HG03521 (cell line): Measurements from ENCODE around the gene MYO5C.

Experiments used
- ATAC-seq: cut with Tn5 transposase; IDR thresholded peaks from one replicate; pipeline ENCODE4 v1.9.1; 2021; ENCODE audit warnings: mild to moderate bottlenecking, moderate library complexity; ENCODE audit not compliant: unreplicated experiment

The MYO5C gene, protein sequence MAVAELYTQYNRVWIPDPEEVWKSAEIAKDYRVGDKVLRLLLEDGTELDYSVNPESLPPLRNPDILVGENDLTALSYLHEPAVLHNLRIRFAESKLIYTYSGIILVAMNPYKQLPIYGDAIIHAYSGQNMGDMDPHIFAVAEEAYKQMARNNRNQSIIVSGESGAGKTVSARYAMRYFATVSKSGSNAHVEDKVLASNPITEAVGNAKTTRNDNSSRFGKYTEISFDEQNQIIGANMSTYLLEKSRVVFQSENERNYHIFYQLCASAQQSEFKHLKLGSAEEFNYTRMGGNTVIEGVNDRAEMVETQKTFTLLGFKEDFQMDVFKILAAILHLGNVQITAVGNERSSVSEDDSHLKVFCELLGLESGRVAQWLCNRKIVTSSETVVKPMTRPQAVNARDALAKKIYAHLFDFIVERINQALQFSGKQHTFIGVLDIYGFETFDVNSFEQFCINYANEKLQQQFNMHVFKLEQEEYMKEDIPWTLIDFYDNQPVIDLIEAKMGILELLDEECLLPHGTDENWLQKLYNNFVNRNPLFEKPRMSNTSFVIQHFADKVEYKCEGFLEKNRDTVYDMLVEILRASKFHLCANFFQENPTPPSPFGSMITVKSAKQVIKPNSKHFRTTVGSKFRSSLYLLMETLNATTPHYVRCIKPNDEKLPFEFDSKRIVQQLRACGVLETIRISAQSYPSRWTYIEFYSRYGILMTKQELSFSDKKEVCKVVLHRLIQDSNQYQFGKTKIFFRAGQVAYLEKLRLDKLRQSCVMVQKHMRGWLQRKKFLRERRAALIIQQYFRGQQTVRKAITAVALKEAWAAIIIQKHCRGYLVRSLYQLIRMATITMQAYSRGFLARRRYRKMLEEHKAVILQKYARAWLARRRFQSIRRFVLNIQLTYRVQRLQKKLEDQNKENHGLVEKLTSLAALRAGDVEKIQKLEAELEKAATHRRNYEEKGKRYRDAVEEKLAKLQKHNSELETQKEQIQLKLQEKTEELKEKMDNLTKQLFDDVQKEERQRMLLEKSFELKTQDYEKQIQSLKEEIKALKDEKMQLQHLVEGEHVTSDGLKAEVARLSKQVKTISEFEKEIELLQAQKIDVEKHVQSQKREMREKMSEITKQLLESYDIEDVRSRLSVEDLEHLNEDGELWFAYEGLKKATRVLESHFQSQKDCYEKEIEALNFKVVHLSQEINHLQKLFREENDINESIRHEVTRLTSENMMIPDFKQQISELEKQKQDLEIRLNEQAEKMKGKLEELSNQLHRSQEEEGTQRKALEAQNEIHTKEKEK (N-terminal part only)

DNA sequence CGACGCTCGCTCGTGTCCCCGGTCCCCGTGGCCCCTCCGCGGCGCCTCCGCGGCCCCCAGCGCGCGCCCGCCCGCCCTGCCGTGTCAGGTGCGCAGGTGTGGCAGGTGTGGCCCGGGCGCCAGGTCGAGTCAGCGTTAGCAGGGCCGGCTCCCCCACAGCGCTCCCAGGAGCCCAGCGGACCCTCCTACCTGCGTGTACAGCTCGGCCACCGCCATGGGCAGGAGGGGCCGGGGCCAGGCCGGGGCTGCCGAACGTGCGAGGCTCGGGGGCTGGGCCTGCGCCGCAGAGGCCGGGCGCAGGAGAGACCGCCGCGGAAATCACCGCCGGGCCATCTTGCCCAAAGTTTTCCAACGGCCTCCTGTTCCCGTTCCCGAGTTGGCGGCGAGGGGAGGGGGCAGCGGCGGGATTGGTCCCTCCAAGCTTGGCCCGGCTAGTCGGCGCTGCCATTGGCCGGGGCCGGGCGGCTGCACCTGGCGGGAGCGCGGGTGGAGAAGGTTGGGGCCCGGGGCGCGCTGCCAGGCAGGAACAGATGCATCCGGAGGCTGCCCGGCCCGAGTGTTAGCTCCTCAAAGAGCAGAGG, at the start of gene MYO5C:
Gene MYO5C (minus strand): TSS at position 384 of the 581 bp plus-strand sequence. CDS start 168 bp downstream, at position 216.
- ATAC-seq: no peak

DNA sequence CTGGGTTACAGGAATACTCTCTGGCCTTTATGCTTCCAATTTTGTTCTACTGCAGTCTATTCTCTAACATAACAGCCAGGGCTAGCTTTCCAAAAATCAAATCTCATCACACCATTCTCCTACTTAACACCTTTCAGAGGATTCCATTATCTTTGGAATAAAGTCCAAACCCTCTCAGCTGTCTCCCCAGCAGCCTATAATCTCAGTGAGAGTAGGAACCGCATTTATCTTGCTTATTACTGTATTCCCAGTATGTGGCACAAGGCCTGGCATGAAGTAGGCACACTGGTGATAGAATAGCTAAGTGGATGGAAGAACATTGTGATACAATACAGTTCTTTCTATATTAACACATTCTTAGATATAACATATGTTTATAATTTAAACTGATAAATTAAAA, 49.0 kb upstream of the MYO5C start:
- no peak for ATAC-seq

DNA sequence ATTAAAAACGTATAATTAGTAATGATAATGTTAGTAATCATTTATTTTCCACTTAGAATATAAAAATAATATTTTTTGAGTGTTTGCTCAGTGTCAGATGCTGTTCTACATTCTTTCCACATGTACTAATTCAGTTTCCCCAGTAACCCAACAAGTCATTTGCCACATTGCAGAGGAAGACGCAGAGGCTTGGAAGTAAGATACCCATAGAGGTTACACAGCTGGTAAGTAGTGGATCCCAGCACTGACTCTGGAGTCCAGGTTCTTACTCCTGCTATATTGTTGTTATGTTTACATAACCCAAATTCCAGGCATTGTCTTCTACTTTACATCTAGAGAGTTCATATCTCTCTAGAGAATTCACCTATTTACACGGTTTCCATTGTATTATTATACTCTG, 48.2 kb upstream of the MYO5C start:
- ATAC-seq: no peak

DNA sequence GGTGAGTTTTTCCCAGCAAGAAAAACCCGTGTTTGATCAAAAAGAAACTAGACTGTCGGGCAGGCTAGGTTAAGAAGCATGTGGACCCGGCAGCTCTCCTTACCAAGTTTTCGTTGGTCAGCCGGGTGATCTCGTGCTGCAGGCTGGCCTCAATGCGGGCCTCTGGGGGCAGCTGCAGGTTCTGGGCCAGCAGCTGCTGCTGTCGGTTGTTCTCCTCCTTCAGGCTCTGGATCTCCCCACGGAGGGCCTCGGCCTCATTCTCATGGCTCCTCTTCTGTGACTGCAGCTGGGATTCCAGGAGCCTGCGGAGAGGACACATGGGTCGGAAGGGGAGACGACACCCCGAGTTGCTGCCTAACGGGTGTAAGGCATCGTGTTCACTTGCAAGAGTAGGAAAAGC, 44.5 kb upstream of the MYO5C start:
- ATAC-seq: no peak

DNA sequence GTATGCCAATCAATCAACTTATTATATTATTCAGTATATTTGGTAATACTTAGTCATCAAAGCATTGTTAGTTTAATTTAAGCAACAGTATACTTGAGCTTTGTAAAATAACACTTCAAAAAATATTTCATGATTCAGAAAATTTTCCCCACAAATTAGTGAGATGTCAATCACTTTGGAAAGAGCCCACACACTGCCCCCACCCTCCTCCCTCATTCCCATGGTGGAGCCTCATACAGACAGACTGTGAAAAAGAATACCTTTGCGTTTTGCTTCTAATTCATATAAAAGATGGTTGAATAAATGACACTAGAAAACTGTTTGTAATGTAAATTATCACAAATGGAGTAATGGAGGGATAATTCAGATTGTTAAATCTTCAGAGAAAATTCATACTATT, 43.3 kb upstream of the MYO5C start:
- no peak for ATAC-seq

DNA sequence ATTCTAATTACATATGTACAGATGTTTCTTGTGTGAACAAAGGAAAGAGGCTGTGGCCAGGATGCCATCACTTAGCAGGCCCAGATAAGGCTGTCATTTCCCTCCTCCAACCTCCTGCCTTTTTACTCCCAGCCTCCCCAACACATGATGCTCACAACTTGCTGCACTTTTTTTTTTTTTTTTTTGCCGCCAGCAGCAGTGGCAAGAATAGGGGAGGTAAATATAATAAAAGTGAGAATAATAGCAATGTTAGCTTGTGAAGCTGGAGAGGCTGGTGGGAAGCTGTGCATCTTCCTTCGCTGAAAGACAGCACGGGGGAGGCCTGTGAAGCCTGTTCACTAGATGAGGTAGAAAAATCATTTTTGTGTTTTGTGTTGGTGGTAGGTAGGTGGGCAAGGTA, 42.5 kb upstream of the MYO5C start:
- no peak for ATAC-seq

DNA sequence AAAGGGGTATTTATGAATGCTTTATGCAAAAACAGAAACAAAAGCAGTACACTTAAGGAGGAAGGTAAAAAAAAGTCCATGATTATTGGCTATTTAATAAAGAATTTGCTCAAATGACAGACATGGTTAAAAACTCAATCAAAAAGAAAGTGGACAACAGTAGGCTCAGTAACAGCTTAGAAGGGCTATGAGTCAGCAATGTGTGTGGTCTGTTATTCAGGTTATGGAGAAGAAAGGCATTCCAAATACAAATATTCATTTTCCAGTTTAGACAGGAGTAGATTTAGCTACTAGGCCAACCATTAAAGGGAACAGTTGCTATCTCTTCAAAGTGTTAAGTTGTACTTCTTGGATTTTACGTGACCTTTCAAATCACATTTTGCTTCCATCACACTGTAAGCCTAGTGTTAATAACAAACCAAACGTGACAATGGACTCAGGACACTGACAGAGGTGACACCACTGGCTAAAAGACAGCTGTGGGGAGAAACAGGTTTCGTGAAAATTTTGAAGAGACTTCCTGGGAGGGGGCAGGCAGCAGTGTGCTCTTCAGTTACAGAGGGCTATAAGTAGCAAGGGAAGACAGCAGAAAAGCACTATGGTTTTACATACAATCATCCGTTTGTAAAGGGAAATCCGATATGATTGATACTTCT, 41.7 kb upstream of the MYO5C start:
- no peak for ATAC-seq

DNA sequence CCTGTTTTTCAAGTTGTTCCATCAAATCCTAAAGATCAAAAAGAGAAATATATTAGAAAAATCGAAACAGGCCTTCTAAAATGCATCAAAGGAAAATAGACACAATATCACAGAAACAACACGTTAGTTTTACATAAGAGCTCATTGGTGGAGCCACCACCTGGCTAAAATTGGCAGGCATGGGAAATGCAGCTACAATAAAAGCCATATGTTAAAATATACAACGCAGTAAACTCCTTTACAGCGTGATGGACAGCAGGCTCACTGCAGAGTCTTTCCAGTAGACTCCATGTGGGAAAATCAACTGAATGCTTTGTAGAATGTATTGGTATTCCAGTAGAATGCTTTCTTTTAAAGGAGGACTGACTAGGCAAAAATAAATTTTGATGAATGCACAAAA, 40.9 kb upstream of the MYO5C start:
- ATAC-seq: no peak

DNA sequence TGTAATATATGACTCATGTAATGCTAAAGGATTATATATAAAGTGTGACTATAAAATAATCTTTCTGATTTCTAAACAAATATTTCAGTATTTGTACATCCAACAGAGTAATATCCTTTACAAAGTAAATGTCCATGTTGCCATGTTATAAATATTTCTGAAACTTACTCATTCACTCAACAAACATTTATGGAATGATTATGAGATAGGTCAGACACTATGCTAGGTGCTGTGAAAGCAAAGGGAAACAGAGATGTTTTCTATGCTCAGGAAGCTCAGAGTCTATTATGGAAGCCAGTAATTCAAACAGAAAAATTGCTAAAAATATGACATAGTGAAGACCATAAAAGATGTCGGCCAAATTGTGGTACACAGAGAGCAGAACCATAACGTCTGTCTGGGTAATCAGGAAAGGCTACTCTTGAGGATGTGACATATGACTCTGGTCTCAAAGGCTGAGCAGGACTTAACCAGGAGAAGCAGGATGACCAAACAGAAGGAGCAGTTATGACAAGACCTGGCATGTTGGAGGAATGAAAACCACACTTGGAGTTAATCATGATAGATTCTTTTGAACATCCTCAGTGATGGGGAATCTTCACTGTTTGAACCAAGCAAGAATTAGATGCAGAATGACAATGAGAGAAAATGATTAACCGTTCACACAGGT, 39.0 kb upstream of the MYO5C start:
- no peak for ATAC-seq

DNA sequence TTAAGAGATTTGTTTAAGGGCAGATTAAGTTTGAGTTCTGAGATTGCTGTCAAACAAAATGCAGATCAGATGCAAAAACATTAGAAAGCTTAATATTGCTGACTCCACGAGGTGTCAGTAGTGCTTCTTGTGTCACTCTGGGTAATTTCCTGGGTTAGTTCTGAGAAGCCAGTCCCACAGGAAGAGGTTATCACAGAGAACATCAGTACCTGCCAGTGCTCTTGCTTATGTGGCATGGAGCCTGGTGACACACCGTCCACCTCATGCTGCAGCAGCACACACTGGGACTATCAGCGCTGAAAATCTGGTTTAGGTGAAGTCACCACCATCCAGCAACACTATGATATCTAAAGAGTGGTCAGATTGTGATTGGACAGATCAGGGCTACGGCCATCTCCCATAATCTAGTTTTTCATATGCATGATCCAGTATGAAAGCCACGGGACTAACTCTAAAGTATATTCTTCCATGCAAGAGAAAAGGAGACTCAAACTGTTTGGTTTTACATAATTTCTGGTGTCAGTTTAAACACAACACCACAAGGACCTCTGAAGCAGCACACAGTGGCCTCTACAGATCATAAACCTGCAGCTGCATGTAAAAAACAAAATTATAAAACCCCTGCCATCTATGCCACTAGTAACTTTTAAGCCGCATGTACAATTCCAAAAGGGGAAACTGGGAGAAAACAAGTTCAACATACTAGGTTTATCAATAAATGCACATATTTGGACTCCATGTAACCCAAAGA, 36.1 kb upstream of the MYO5C start:
- ATAC-seq: peak; percentile 78

DNA sequence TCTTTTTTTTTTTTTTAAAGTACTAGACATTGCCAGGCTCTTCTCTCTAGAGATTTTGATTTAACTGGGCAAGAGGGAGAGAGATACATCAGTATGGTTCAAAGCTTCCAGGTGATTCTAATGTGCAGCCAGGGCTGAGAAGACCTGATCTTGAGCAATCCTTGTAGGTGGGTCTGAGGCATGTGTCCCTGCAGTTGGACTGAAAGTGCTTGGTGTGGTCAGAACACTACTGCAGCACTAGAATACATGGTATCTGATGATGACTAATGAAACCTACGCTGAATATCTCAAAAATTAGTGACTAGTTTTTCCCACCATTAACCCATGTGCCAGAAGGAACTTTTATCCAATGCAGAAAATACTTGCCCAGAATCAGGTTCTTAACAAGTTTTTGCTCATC, 34.4 kb upstream of the MYO5C start:
- no peak for ATAC-seq

DNA sequence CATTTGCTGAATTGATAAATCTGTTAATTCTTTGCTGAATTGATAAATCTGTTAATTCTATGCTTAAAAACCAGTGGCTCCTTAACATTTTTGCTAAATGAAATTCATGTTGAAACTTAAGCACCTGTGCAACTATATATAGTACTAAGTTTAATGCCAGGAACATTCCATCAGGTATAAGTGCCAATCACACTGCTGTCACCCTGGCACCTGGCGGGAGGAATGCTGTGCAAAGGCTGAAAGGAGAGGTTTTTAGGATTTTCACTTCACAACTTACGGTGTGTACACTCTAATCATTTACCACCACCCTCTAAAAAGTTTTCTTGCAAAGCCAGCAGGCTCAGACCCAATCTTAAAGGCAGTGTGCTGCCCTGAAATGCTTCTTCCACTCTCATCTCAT, 33.5 kb upstream of the MYO5C start:
- no peak for ATAC-seq

DNA sequence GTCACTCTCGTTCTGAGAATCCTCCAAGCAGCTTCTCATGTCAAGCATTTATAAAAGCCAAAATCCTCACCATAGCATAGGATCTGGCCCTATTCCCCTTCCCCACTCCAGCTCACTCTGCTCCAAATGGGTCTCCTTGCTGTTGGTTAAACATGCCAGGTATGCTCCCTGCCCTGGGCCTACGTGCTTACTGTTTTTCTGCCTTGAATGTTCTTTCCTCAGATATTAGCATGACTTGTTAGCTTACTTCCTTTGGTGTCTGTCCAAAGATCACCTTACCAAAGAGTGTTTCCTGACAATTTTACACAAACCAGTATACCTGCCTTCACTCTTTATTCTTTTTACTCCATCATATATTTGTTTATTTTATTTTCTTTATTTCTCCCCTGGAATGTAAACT, 33.1 kb upstream of the MYO5C start:
- ATAC-seq: no peak

DNA sequence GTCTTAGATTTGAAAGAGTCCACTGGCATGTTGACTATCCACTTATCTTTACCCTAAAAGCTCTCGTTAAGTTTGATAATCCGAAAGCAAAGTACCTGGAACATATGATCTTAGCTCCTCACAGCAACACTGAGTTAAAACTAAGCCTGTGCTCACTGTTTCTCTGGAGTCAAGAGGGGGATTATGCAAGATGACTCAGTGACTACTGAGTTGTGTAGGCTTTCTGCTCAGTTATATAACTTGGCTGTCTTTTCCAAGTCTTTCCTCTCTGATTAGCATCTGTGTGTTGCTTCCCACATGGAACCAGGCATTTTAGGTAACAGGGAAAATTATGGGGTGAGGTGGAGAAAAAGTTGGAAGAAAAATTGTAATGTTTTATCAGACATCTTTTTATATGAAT, 31.2 kb upstream of the MYO5C start:
- no peak for ATAC-seq

DNA sequence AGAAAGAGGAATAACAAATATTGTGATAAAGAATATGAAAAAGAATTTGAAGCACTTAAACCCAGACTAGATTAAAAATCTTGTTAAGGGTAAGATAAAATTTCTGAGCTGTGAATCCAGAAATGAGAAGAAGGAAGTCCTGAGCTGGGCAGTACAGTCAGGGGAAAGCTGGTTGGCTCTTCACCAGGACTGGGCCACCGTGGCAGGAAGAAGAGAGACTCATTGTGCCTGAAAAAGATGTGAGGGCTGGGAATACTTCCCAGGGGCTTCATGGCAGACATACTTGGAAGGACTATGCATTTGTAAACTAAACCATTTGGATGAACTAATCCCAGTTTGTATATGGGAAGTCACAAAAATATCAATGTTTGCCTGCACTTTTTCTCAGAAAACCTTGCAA, 28.5 kb upstream of the MYO5C start:
- no peak for ATAC-seq

DNA sequence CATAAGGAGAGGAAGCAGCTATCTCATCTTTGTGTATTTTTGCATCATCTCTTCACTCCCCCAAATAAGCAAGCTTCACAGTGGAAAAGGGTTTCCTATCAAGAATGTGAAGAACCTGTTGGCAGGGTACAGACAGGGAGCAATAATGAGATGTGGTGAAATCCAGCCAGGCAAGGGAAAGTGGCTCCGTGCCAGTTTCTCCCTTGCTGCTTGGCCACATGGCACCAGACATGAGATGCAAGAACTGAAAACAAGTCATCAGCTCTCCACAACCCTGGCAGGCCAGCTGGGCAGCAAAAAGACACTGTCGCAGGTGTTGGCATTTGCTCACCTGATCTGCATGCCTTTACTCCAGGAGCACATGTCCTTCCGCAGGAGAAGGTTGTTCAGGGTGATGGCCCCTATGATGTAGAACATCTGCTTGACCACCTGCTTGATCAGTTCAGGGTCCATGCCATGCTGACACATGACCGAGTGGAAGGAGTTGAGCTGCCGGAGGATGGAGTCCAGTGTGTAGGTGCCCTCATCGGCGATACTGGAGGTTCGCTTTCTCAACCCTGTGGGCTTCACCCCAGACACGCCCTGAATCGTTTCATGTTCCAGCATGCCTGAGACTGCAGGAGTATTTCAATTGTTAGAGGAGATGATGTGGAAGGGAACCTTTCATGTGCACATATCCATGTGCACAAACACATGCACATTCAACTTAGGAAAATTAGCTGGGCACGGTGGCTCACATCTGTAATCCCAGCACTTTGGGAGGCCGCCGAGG, 23.3 kb upstream of the MYO5C start:
- no peak for ATAC-seq

DNA sequence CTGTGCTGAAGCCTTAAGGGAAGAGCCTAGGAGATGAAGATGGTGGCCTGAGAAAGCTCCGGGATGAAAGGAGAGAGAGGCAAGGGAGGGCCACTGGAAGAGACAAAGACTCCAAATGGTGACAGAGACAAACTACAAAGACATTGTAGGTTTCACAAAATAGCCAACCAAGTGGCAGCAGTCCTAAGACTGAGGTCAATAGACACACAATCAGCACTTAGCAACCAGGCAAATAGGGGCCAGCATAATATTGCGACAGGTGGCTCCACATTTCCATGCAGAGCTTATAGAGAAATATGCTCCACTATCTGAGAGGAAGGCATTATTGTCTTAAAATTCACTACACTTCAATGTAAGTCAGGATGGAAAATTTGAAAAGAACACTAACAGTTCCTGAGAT, 22.1 kb upstream of the MYO5C start:
- no peak for ATAC-seq

DNA sequence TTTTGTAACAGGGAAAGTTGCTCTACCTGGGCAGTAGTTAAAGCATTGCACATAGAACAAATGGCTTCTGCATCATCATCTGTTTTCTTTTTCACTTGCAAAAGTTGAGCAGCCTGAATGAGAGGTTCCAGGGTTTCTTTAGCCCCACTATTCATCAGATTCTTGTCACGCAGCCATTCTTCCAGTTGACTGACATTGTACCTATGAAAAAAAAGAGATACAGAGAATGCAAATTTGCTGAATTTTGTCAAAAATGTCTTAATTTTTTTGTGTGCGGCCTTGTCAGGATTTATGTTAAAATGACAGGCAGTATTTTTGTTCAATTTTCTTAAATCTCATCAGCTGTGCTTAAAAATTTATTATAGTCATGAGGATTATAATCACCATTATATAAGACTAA, 21.4 kb upstream of the MYO5C start:
- no peak for ATAC-seq
